H1 (cell line): Measurements from ENCODE around the gene MAGI1. TPM values are rescaled to one million over a fixed set of nuclear protein-coding genes. Genes with fewer than 3 reads are reported as not detected.

Experiments
- CTCF ChIA-PET: fragments of 300-600 bp; sonication (Branson Sonifier 250); formaldehyde crosslinking; loops from one replicate; lab custom pipeline; 2021; ENCODE audit not compliant: partially characterized antibody; lab: Charles Lee
- POLR2A ChIA-PET: fragments of 300-600 bp; sonication (Branson Sonifier 250); formaldehyde crosslinking; loops from one replicate; lab custom pipeline; 2021; ENCODE audit warnings: inconsistent platforms; ENCODE audit not compliant: partially characterized antibody; lab: Charles Lee
- DNase-seq, 2 experiments: peaks; one replicate each; pipeline versions ENCODE4 v3.0.0 to v3.0.0-alpha.2; 2010 to 2022; ENCODE audit warnings: low spot score in 2 of 2, low read depth in 1 of 2, mixed read lengths in 1 of 2
- FAIRE-seq: peaks from 2 replicates; lab custom pipeline; 2011; peaks lifted over from hg19 to GRCh38; lab: Jason Lieb, UNC
- H2AFZ ChIP-seq: 2 replicates; pipeline ENCODE4 v1.8.1; 2012; ENCODE audit warnings: low read length, inconsistent platforms
- H2AK5ac ChIP-seq: 2 replicates; pipeline ENCODE4 v1.6.1; 2013; ENCODE audit warnings: low read depth, low read length
- H2BK120ac ChIP-seq: replicated peaks from 2 replicates; pipeline ENCODE3; 2013; ENCODE audit warnings: low read depth, low read length, inconsistent platforms
- H2BK12ac ChIP-seq: 2 replicates; pipeline ENCODE4 v1.6.1; 2013; ENCODE audit warnings: low read depth, low read length
- H2BK15ac ChIP-seq: 2 replicates; pipeline ENCODE4 v1.6.1; 2013; ENCODE audit warnings: low read length
- H2BK20ac ChIP-seq: 2 replicates; pipeline ENCODE4 v1.6.1; 2013; ENCODE audit warnings: low read length
- H2BK5ac ChIP-seq: 2 replicates; pipeline ENCODE4 v1.6.1; 2013; ENCODE audit warnings: low read depth, low read length
- H3K14ac ChIP-seq: 2 replicates; pipeline ENCODE4 v1.6.1; 2013; ENCODE audit warnings: inconsistent platforms; ENCODE audit not compliant: insufficient read length
- H3K18ac ChIP-seq: 2 replicates; pipeline ENCODE4 v1.6.1; 2013; ENCODE audit warnings: low read length; ENCODE audit errors: extremely low read depth
- H3K23ac ChIP-seq: 2 replicates; pipeline ENCODE4 v1.6.1; 2013; ENCODE audit warnings: inconsistent platforms; ENCODE audit not compliant: insufficient read length
- H3K23me2 ChIP-seq: 2 replicates; pipeline ENCODE4 v1.6.1; 2013; ENCODE audit warnings: low read depth, low read length
- H3K27ac ChIP-seq: 2 replicates; pipeline ENCODE4 v1.6.1; 2011; ENCODE audit warnings: low read depth, low read length, inconsistent platforms
- H3K27me3 ChIP-seq, 4 experiments: replicated peaks in 1 of 4; 1 replicate in 1 of 4; 2 replicates in 3 of 4; pipeline versions ENCODE4 v1.6.1 to v1.8.1; 2011 to 2013; ENCODE audit warnings: low read length in 3 of 4, mild to moderate bottlenecking in 3 of 4, inconsistent platforms in 2 of 4, mixed read lengths in 2 of 4, moderate library complexity in 1 of 4; ENCODE audit not compliant: control insufficient read depth in 3 of 4, insufficient read depth in 3 of 4; ENCODE audit errors: extremely low read depth in 1 of 4
- H3K36me3 ChIP-seq, 4 experiments: 2 replicates each; pipeline versions ENCODE4 v1.6.1 to v1.8.1; 2011 to 2013; ENCODE audit warnings: mild to moderate bottlenecking in 4 of 4, low read length in 3 of 4, moderate library complexity in 2 of 4, control low read depth in 1 of 4, inconsistent platforms in 1 of 4; ENCODE audit not compliant: insufficient read depth in 4 of 4, control insufficient read depth in 2 of 4
- H3K4ac ChIP-seq: replicated peaks from 2 replicates; pipeline ENCODE3; 2013; ENCODE audit warnings: low read length, low read depth, mixed read lengths, inconsistent platforms; ENCODE audit not compliant: insufficient read length
- H3K4me1 ChIP-seq, 4 experiments: replicated peaks in 1 of 4; 1 replicate in 1 of 4; 2 replicates in 3 of 4; pipeline versions ENCODE4 v1.6.1 to v1.8.1; 2011 to 2013; ENCODE audit warnings: low read length in 3 of 4, inconsistent platforms in 2 of 4, mixed read lengths in 1 of 4; ENCODE audit not compliant: insufficient read depth in 4 of 4, control insufficient read depth in 3 of 4
- H3K4me2 ChIP-seq, 2 experiments: 2 replicates each; pipeline versions ENCODE4 v1.6.1 to v1.8.1; 2011 to 2013; ENCODE audit warnings: low read depth in 2 of 2, low read length in 2 of 2, control low read depth in 1 of 2, inconsistent platforms in 1 of 2, mild to moderate bottlenecking in 1 of 2; ENCODE audit not compliant: insufficient read depth in 1 of 2
- H3K4me3 ChIP-seq, 4 experiments: fragments of 200-600, 300-600 bp in 1 of 4; sonication (generic), shearing (Covaris generic), sonication (Bioruptor Twin) in 1 of 4; 2 replicates each; pipeline versions ENCODE4 v1.5.1 to v1.8.1; 2011 to 2016; ENCODE audit warnings: low read length in 4 of 4, low read depth in 3 of 4, control low read depth in 2 of 4, inconsistent platforms in 2 of 4, mild to moderate bottlenecking in 2 of 4, mixed read lengths in 1 of 4, moderate library complexity in 1 of 4; ENCODE audit not compliant: insufficient read depth in 2 of 4; ENCODE audit errors: extremely low read depth in 1 of 4
- H3K56ac ChIP-seq: replicated peaks from 2 replicates; pipeline ENCODE3; 2013; ENCODE audit warnings: low read depth, mild to moderate bottlenecking, mixed read lengths, low read length, inconsistent platforms; ENCODE audit not compliant: insufficient read length
- H3K79me1 ChIP-seq: 2 replicates; pipeline ENCODE4 v1.6.1; 2013; ENCODE audit warnings: low read depth, low read length, control low read depth
- H3K79me2 ChIP-seq, 2 experiments: 2 replicates each; pipeline versions ENCODE4 v1.6.1 to v1.8.1; 2012 to 2013; ENCODE audit warnings: low read length in 2 of 2, mild to moderate bottlenecking in 2 of 2, inconsistent platforms in 1 of 2; ENCODE audit not compliant: insufficient read depth in 2 of 2, control insufficient read depth in 1 of 2
- H3K9ac ChIP-seq, 4 experiments: replicated peaks in 1 of 4; 1 replicate in 1 of 4; 2 replicates in 3 of 4; pipeline versions ENCODE4 v1.6.1 to v1.8.1; 2011 to 2013; ENCODE audit warnings: low read depth in 3 of 4, low read length in 3 of 4, control low read depth in 2 of 4, mild to moderate bottlenecking in 2 of 4, moderate library complexity in 2 of 4, inconsistent platforms in 1 of 4; ENCODE audit errors: extremely low read depth in 1 of 4
- H3K9me3 ChIP-seq, 2 experiments: 2 replicates each; pipeline versions ENCODE4 v1.6.1 to v1.8.1; 2012 to 2013; ENCODE audit warnings: mild to moderate bottlenecking in 2 of 2, moderate library complexity in 2 of 2, control low read depth in 1 of 2, inconsistent platforms in 1 of 2, low read depth in 1 of 2, low read length in 1 of 2, mixed read lengths in 1 of 2; ENCODE audit not compliant: insufficient read depth in 2 of 2
- H4K20me1 ChIP-seq, 2 experiments: replicated peaks in 1 of 2; 2 replicates each; pipeline versions ENCODE3 to v1.8.1; 2011 to 2013; ENCODE audit warnings: inconsistent platforms in 2 of 2, low read length in 2 of 2, mild to moderate bottlenecking in 1 of 2; ENCODE audit not compliant: insufficient read depth in 2 of 2, control insufficient read depth in 1 of 2
- H4K5ac ChIP-seq: 2 replicates; pipeline ENCODE4 v1.6.1; 2013; ENCODE audit warnings: low read length, low read depth, mixed read lengths, inconsistent platforms; ENCODE audit not compliant: insufficient read length
- H4K8ac ChIP-seq: 2 replicates; pipeline ENCODE4 v1.8.0; 2013; ENCODE audit warnings: mild to moderate bottlenecking, moderate library complexity, low read length, inconsistent platforms; ENCODE audit not compliant: insufficient read depth; ENCODE audit errors: extremely low read depth
- H4K91ac ChIP-seq: replicated peaks from 2 replicates; pipeline ENCODE3; 2013; ENCODE audit warnings: low read length, mixed read lengths, inconsistent platforms; ENCODE audit not compliant: insufficient read length
- ASH2L ChIP-seq: fragments of 200-600, 300-600 bp; sonication (generic); IDR thresholded peaks from one replicate; pipeline ENCODE4 v1.7.1; 2017; ENCODE audit warnings: low read length
- JUN ChIP-seq: IDR thresholded peaks from 2 replicates; pipeline ENCODE4 v1.6.1; 2011; ENCODE audit warnings: low read depth, mild to moderate bottlenecking, improper control_type of control experiment, low read length
- JUND ChIP-seq: IDR thresholded peaks from 2 replicates; pipeline ENCODE4 v1.6.1; 2011; ENCODE audit warnings: mild to moderate bottlenecking, improper control_type of control experiment, low read length
- TAF1 ChIP-seq: IDR thresholded peaks from 2 replicates; pipeline ENCODE4 v1.6.1; 2011; ENCODE audit warnings: mild to moderate bottlenecking, low read depth, low read length
- WGBS, 2 experiments: shearing (Covaris generic) in 1 of 2; methylation state at CpG; one replicate each; pipeline versions ENCODE4 v1.1.6 to v1.1.7; 2013 to 2015; ENCODE audit warnings: low lambda C conversion rate in 2 of 2, mixed read lengths in 2 of 2, inconsistent platforms in 1 of 2, low coverage in 1 of 2, missing lambda C conversion rate in 1 of 2; ENCODE audit not compliant: insufficient replicate concordance in 2 of 2, insufficient coverage in 1 of 2, insufficient read length in 1 of 2; ENCODE audit errors: extremely low coverage in 1 of 2, missing lambda C conversion rate in 1 of 2; 5-methylcytosine and 5-hydroxymethylcytosine counted together
- polyA plus RNA-seq, 7 experiments: library from polyadenylated mRNA; depleted of rRNA in 3 of 7; stranded (reverse) in 5 of 7; unstranded in 2 of 7; fragments of >200 nt in 5 of 7; fragments of 200-250 nt in 2 of 7; gene quantifications; 1 replicate in 5 of 7; 2 replicates in 1 of 7; 4 replicates in 1 of 7; pipeline versions ENCODE4 v1.2.1 to v1.2.3, GENCODE V29; 2011 to 2013; ENCODE audit warnings: missing spikeins in 2 of 7, mixed read lengths in 2 of 7
- total RNA-seq: library from RNA; stranded (reverse); fragmentation: NEBNext Ultra II Directional; extraction: Animal tissue kit (Norgen Biotek cat#: 25700); gene quantifications from 2 replicates; pipeline ENCODE4 v1.2.1, GENCODE V29; 2021

Gene MAGI1
- total and polyA plus RNA-seq, 2 of the 8 experiments (the other 6 are each of a cell fraction or from before 2014, with no cell fraction given) = 19.8 to 78.0 TPM

GRCh38 chr3:65402597-65402996 lies 636.1 kb downstream of the MAGI1 start:
- Histone ChIP-seq H4K5ac (no peak overlapping the region), H4K91ac (peak overlapping the region; percentile 64), H3K23me2 (0 out of 2 replicates have a peak, but pooled peaks cover 3% of the 10 kb centered on the region), H2AFZ (no peak overlapping the region), H3K23ac (no peak overlapping the region), H3K36me3 (no peaks in the 10 kb centered on the region), H2BK120ac (no peak overlapping the region), H4K20me1 (no peaks in the 10 kb centered on the region), H3K27me3 (no peaks in the 10 kb centered on the region), H3K4ac (no peak overlapping the region), H2BK15ac (no peak overlapping the region), H2BK12ac (peak overlapping the region; percentile 76), H3K4me2 (peak overlapping the region; percentile 75), H4K8ac (no peak overlapping the region), H3K9ac (peak overlapping the region in 1 of 4 experiments; percentile 2; a peak in 1 of 7 replicates), H2BK20ac (no peak overlapping the region), H2BK5ac (no peak overlapping the region), H3K79me1 (no peaks in the 10 kb centered on the region), H2AK5ac (peak overlapping the region; percentile 41), H3K27ac (no peak overlapping the region), H3K4me1 (peaks cover 23 to 29% (median 27%) of the 10 kb centered on the region in 4 experiments), H3K79me2 (peaks cover 0 to 5% of the 10 kb centered on the region in 2 experiments; a peak in 2 of 4 replicates), H3K18ac (peak overlapping the region; percentile 72; the same call in 1 of the 2 replicates), H3K14ac (no peak overlapping the region), H3K4me3 (0 out of 8 replicates have a peak overlapping the region, but pooled peaks of 1 of the 4 experiments have one; percentile 53), H3K9me3 (no peaks in the 10 kb centered on the region), H3K56ac (no peak overlapping the region)
- CTCF ChIA-PET = interaction anchor here (0.5 to 1.3 kb wide), 3 partner anchors 23 to 75 kb away, joined by 3 to 5 read pairs (median 3); no protein-coding TSS in a partner anchor
- FAIRE-seq (peak; percentile 65), DNase-seq (no peak)
- no peak for TF ChIP-seq ASH2L
- 0 out of 2 replicates have a peak, but pooled peaks have one; percentile 30 for TF ChIP-seq JUND
- TF ChIP-seq JUN = 0 out of 2 replicates have a peak, but pooled peaks have one; percentile 41
- no peak for TF ChIP-seq TAF1
- 60% methylated on average over 7 of the region's 7 CpGs; no CpG with 5 or more reads in 1 of the 2 experiments for WGBS, 2 experiments
- POLR2A ChIA-PET = interaction anchor here (1.2 kb wide), 1 partner anchor 8 kb away, joined by 5 read pairs; no protein-coding TSS in a partner anchor
